ENCODE data around the gene GM2A. TPM values are rescaled to one million over a fixed set of nuclear protein-coding genes. Genes with fewer than 3 reads are reported as not detected.

Gene GM2A
- total and polyA plus RNA-seq, 2 donors = 36.6 to 38.4 TPM

DNA sequence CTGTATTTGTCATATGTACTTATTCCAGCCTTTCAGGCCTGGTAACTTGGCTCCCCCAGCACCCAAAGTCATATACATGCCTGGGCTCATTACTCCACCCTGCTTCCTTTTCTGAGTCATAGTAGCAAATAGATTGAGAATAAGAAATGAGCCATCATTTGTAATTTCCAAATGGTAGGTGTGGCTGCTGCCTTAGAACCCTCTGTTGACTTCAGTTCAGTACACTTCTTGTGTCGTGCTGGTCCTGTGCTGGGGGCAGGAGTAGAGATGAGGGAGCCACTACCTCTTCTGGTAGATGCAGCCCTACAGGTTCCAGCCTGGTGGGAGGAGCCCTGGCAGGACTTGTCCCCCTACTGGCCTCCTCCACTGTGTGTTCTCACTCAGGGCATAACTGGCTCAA lies 11.1 kb downstream of the GM2A start:
- Histone ChIP-seq H3K9me3 (ENCODE audit: control insufficient read depth in 2 of 2, insufficient read depth in 1 of 2, low read length in 1 of 2) (no peaks in the 10 kb centered on the region), H3K27ac (ENCODE audit: low read depth in 1 of 2, low read length in 1 of 2) (no peak overlapping the region), H3K36me3 (ENCODE audit: control insufficient read depth in 2 of 2, insufficient read depth in 2 of 2, low read length in 1 of 2) (peaks cover 26 to 44% of the 10 kb centered on the region in 2 donors), H3K4me3 (ENCODE audit: low read length in 2 of 2) (no peak overlapping the region), H3K27me3 (ENCODE audit: control insufficient read depth in 2 of 2, insufficient read depth in 1 of 2, low read length in 1 of 2) (no peaks in the 10 kb centered on the region), H3K4me1 (ENCODE audit: control insufficient read depth in 2 of 2, insufficient read depth in 2 of 2, low read length in 2 of 2) (no peaks in the 10 kb centered on the region)
- WGBS = 95% methylated on average over 1 of the region's 1 CpG
- no peak for DNase-seq (ENCODE audit: low read depth in 6 of 9, low spot score in 9 of 9)

GRCh38 chr5:151267491-151268260 lies 14.7 kb downstream of the GM2A start:
- no peak for DNase-seq (ENCODE audit: low read depth in 6 of 9, low spot score in 9 of 9)
- Histone ChIP-seq H3K27ac (ENCODE audit: low read depth in 1 of 2, low read length in 1 of 2) (no peak overlapping the region), H3K4me1 (ENCODE audit: control insufficient read depth in 2 of 2, insufficient read depth in 2 of 2, low read length in 2 of 2) (no peaks in the 10 kb centered on the region), H3K27me3 (ENCODE audit: control insufficient read depth in 2 of 2, insufficient read depth in 1 of 2, low read length in 1 of 2) (no peaks in the 10 kb centered on the region), H3K4me3 (ENCODE audit: low read length in 2 of 2) (no peak overlapping the region), H3K9me3 (ENCODE audit: control insufficient read depth in 2 of 2, insufficient read depth in 1 of 2, low read length in 1 of 2) (no peaks in the 10 kb centered on the region), H3K36me3 (ENCODE audit: control insufficient read depth in 2 of 2, insufficient read depth in 2 of 2, low read length in 1 of 2) (peaks cover 22 to 41% of the 10 kb centered on the region in 2 donors)
- 98% methylated on average over 11 of the region's 11 CpGs for WGBS

- peak in 1 of 9 donors; percentile 15 for DNase-seq (ENCODE audit: low read depth in 6 of 9, low spot score in 9 of 9)
- Histone ChIP-seq H3K36me3 (ENCODE audit: control insufficient read depth in 2 of 2, insufficient read depth in 2 of 2, low read length in 1 of 2) (peaks cover 20 to 32% of the 10 kb centered on the region in 2 donors), H3K4me3 (ENCODE audit: low read length in 2 of 2) (no peak overlapping the region)
Observed at GRCh38 chr5:151270599-151270998, 17.6 kb downstream of the GM2A start.

GRCh38 chr5:151271336-151271735 lies 18.4 kb downstream of the GM2A start:
- no peak for DNase-seq (ENCODE audit: low read depth in 6 of 9, low spot score in 9 of 9)
- no peaks in the 10 kb centered on the region for H3K27me3 ChIP-seq (ENCODE audit: control insufficient read depth in 2 of 2, insufficient read depth in 1 of 2, low read length in 1 of 2)
- H3K36me3 ChIP-seq (ENCODE audit: control insufficient read depth in 2 of 2, insufficient read depth in 2 of 2, low read length in 1 of 2) = peaks cover 20 to 32% of the 10 kb centered on the region in 2 donors

More at GRCh38 chr5:151270599-151270998, 17.6 kb downstream of the GM2A start:
- Histone ChIP-seq H3K9me3 (ENCODE audit: control insufficient read depth in 2 of 2, insufficient read depth in 1 of 2, low read length in 1 of 2) (no peaks in the 10 kb centered on the region), H3K27me3 (ENCODE audit: control insufficient read depth in 2 of 2, insufficient read depth in 1 of 2, low read length in 1 of 2) (no peaks in the 10 kb centered on the region), H3K27ac (ENCODE audit: low read depth in 1 of 2, low read length in 1 of 2) (no peak overlapping the region), H3K4me1 (ENCODE audit: control insufficient read depth in 2 of 2, insufficient read depth in 2 of 2, low read length in 2 of 2) (no peaks in the 10 kb centered on the region)
- 95% methylated on average over 1 of the region's 1 CpG for WGBS

GRCh38 chr5:151274666-151275065 lies 21.7 kb downstream of the GM2A start:
- no peak overlapping the region for H3K27ac ChIP-seq (ENCODE audit: low read depth in 1 of 2, low read length in 1 of 2)
- H3K36me3 ChIP-seq (ENCODE audit: control insufficient read depth in 2 of 2, insufficient read depth in 2 of 2, low read length in 1 of 2) = peaks cover 0 to 5% of the 10 kb centered on the region in 2 donors
- no peaks in the 10 kb centered on the region for H3K9me3 ChIP-seq (ENCODE audit: control insufficient read depth in 2 of 2, insufficient read depth in 1 of 2, low read length in 1 of 2)
- H3K4me3 ChIP-seq (ENCODE audit: low read length in 2 of 2) = no peak overlapping the region
- DNase-seq (ENCODE audit: low read depth in 6 of 9, low spot score in 9 of 9) = no peak
- no peaks in the 10 kb centered on the region for H3K27me3 ChIP-seq (ENCODE audit: control insufficient read depth in 2 of 2, insufficient read depth in 1 of 2, low read length in 1 of 2)
- H3K4me1 ChIP-seq (ENCODE audit: control insufficient read depth in 2 of 2, insufficient read depth in 2 of 2, low read length in 2 of 2) = no peaks in the 10 kb centered on the region

More at GRCh38 chr5:151271336-151271735, 18.4 kb downstream of the GM2A start:
- Histone ChIP-seq H3K9me3 (ENCODE audit: control insufficient read depth in 2 of 2, insufficient read depth in 1 of 2, low read length in 1 of 2) (no peaks in the 10 kb centered on the region), H3K27ac (ENCODE audit: low read depth in 1 of 2, low read length in 1 of 2) (no peak overlapping the region), H3K4me1 (ENCODE audit: control insufficient read depth in 2 of 2, insufficient read depth in 2 of 2, low read length in 2 of 2) (no peaks in the 10 kb centered on the region), H3K4me3 (ENCODE audit: low read length in 2 of 2) (no peak overlapping the region)

- WGBS = 98% methylated on average over 2 of the region's 2 CpGs
- Histone ChIP-seq H3K4me1 (ENCODE audit: control insufficient read depth in 2 of 2, insufficient read depth in 2 of 2, low read length in 2 of 2) (no peaks in the 10 kb centered on the region), H3K27me3 (ENCODE audit: control insufficient read depth in 2 of 2, insufficient read depth in 1 of 2, low read length in 1 of 2) (no peaks in the 10 kb centered on the region), H3K36me3 (ENCODE audit: control insufficient read depth in 2 of 2, insufficient read depth in 2 of 2, low read length in 1 of 2) (no peaks in the 10 kb centered on the region), H3K9me3 (ENCODE audit: control insufficient read depth in 2 of 2, insufficient read depth in 1 of 2, low read length in 1 of 2) (no peaks in the 10 kb centered on the region), H3K4me3 (ENCODE audit: low read length in 2 of 2) (no peak overlapping the region), H3K27ac (ENCODE audit: low read depth in 1 of 2, low read length in 1 of 2) (no peak overlapping the region)
- no peak for DNase-seq (ENCODE audit: low read depth in 6 of 9, low spot score in 9 of 9)
Observed at GRCh38 chr5:151275803-151276202, 22.8 kb downstream of the GM2A start.

- Histone ChIP-seq H3K27me3 (ENCODE audit: control insufficient read depth in 2 of 2, insufficient read depth in 1 of 2, low read length in 1 of 2) (no peaks in the 10 kb centered on the region), H3K9me3 (ENCODE audit: control insufficient read depth in 2 of 2, insufficient read depth in 1 of 2, low read length in 1 of 2) (no peaks in the 10 kb centered on the region), H3K4me3 (ENCODE audit: low read length in 2 of 2) (no peak overlapping the region), H3K27ac (ENCODE audit: low read depth in 1 of 2, low read length in 1 of 2) (no peak overlapping the region), H3K36me3 (ENCODE audit: control insufficient read depth in 2 of 2, insufficient read depth in 2 of 2, low read length in 1 of 2) (no peaks in the 10 kb centered on the region), H3K4me1 (ENCODE audit: control insufficient read depth in 2 of 2, insufficient read depth in 2 of 2, low read length in 2 of 2) (no peaks in the 10 kb centered on the region)
- WGBS = 89% methylated on average over 5 of the region's 5 CpGs
- no peak for DNase-seq (ENCODE audit: low read depth in 6 of 9, low spot score in 9 of 9)
Observed at GRCh38 chr5:151278845-151279244, 25.9 kb downstream of the GM2A start.

GRCh38 chr5:151280443-151280842 lies 27.5 kb downstream of the GM2A start:
- H3K4me3 ChIP-seq (ENCODE audit: low read length in 2 of 2) = no peak overlapping the region
- H3K9me3 ChIP-seq (ENCODE audit: control insufficient read depth in 2 of 2, insufficient read depth in 1 of 2, low read length in 1 of 2) = no peaks in the 10 kb centered on the region
- no peaks in the 10 kb centered on the region for H3K4me1 ChIP-seq (ENCODE audit: control insufficient read depth in 2 of 2, insufficient read depth in 2 of 2, low read length in 2 of 2)
- DNase-seq (ENCODE audit: low read depth in 6 of 9, low spot score in 9 of 9) = no peak
- no peaks in the 10 kb centered on the region for H3K27me3 ChIP-seq (ENCODE audit: control insufficient read depth in 2 of 2, insufficient read depth in 1 of 2, low read length in 1 of 2)
- 96% methylated on average over 2 of the region's 2 CpGs for WGBS
- no peak overlapping the region for H3K27ac ChIP-seq (ENCODE audit: low read depth in 1 of 2, low read length in 1 of 2)
- H3K36me3 ChIP-seq (ENCODE audit: control insufficient read depth in 2 of 2, insufficient read depth in 2 of 2, low read length in 1 of 2) = no peaks in the 10 kb centered on the region

GRCh38 chr5:151281001-151281639 lies 28.1 kb downstream of the GM2A start:
- no peak overlapping the region for H3K4me3 ChIP-seq (ENCODE audit: low read length in 2 of 2)
- no peaks in the 10 kb centered on the region for H3K27me3 ChIP-seq (ENCODE audit: control insufficient read depth in 2 of 2, insufficient read depth in 1 of 2, low read length in 1 of 2)
- DNase-seq (ENCODE audit: low read depth in 6 of 9, low spot score in 9 of 9) = no peak
- 97% methylated on average over 13 of the region's 13 CpGs for WGBS
- H3K9me3 ChIP-seq (ENCODE audit: control insufficient read depth in 2 of 2, insufficient read depth in 1 of 2, low read length in 1 of 2) = no peaks in the 10 kb centered on the region
- no peak overlapping the region for H3K27ac ChIP-seq (ENCODE audit: low read depth in 1 of 2, low read length in 1 of 2)
- H3K4me1 ChIP-seq (ENCODE audit: control insufficient read depth in 2 of 2, insufficient read depth in 2 of 2, low read length in 2 of 2) = no peaks in the 10 kb centered on the region
- no peaks in the 10 kb centered on the region for H3K36me3 ChIP-seq (ENCODE audit: control insufficient read depth in 2 of 2, insufficient read depth in 2 of 2, low read length in 1 of 2)
